ENCODE results near the gene PCDHA11. TPM values are rescaled to one million over a fixed set of nuclear protein-coding genes. Genes with fewer than 3 reads are reported as not detected.
"Not testable (repeated sequence)": the region's sequence is repeated elsewhere in the genome, so short reads cannot be mapped to it uniquely, and the experiment has no call there.

The PCDHA11 gene
- total RNA-seq, 2 donors from 2014 or later = 4.7 to 11.7 TPM

DNA sequence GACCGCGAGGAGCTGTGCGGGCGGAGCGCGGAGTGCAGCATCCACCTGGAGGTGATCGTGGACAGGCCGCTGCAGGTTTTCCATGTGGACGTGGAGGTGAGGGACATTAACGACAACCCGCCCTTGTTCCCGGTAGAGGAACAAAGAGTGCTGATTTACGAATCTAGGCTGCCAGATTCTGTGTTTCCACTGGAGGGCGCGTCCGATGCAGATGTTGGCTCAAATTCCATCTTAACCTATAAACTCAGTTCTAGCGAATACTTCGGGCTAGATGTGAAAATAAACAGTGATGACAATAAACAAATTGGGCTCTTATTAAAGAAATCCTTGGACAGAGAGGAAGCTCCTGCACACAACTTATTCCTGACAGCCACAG lies 40.4 kb upstream of the PCDHA11 start:
- H3K9me3 ChIP-seq (ENCODE audit: control insufficient read depth, low read length) = no peaks in the 10 kb centered on the region
- DNase-seq = no peak
- no peaks in the 10 kb centered on the region for H3K36me3 ChIP-seq (ENCODE audit: control insufficient read depth, insufficient read depth, low read length)
- Mint-ChIP-seq H3K4me3 (peak overlapping the region; percentile 80), H3K36me3 (ENCODE audit: low read depth) (peaks cover 20% of the 10 kb centered on the region), H3K27me3 (ENCODE audit: insufficient read depth) (no peaks in the 10 kb centered on the region), H3K4me1 (peaks cover 10% of the 10 kb centered on the region), H3K27ac (peak overlapping the region; percentile 89), H3K9me3 (peaks cover 11% of the 10 kb centered on the region)
- H3K27ac ChIP-seq (ENCODE audit: low read depth, low read length) = no peak overlapping the region
- no peak overlapping the region for H3K9ac ChIP-seq (ENCODE audit: extremely low read depth, low read length, poor library complexity, severe bottlenecking)
- TF ChIP-seq, protein P1, sequence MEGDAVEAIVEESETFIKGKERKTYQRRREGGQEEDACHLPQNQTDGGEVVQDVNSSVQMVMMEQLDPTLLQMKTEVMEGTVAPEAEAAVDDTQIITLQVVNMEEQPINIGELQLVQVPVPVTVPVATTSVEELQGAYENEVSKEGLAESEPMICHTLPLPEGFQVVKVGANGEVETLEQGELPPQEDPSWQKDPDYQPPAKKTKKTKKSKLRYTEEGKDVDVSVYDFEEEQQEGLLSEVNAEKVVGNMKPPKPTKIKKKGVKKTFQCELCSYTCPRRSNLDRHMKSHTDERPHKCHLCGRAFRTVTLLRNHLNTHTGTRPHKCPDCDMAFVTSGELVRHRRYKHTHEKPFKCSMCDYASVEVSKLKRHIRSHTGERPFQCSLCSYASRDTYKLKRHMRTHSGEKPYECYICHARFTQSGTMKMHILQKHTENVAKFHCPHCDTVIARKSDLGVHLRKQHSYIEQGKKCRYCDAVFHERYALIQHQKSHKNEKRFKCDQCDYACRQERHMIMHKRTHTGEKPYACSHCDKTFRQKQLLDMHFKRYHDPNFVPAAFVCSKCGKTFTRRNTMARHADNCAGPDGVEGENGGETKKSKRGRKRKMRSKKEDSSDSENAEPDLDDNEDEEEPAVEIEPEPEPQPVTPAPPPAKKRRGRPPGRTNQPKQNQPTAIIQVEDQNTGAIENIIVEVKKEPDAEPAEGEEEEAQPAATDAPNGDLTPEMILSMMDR (conservative IDR thresholded peaks at IDR 0.05) = peak; percentile 54
- H3K4me1 ChIP-seq (ENCODE audit: control insufficient read depth, insufficient read depth, low read length) = no peaks in the 10 kb centered on the region
- WGBS, 2 experiments (ENCODE audit: insufficient coverage in 1 of 2, insufficient read length in 1 of 2) = 96 to 97% methylated on average over 12 to 18 of the region's 18 CpGs
- H3K4me3 ChIP-seq (ENCODE audit: low read length) = no peak overlapping the region
- H3K27me3 ChIP-seq (ENCODE audit: control insufficient read depth, insufficient read depth, low read length, poor library complexity, severe bottlenecking) = no peaks in the 10 kb centered on the region

DNA sequence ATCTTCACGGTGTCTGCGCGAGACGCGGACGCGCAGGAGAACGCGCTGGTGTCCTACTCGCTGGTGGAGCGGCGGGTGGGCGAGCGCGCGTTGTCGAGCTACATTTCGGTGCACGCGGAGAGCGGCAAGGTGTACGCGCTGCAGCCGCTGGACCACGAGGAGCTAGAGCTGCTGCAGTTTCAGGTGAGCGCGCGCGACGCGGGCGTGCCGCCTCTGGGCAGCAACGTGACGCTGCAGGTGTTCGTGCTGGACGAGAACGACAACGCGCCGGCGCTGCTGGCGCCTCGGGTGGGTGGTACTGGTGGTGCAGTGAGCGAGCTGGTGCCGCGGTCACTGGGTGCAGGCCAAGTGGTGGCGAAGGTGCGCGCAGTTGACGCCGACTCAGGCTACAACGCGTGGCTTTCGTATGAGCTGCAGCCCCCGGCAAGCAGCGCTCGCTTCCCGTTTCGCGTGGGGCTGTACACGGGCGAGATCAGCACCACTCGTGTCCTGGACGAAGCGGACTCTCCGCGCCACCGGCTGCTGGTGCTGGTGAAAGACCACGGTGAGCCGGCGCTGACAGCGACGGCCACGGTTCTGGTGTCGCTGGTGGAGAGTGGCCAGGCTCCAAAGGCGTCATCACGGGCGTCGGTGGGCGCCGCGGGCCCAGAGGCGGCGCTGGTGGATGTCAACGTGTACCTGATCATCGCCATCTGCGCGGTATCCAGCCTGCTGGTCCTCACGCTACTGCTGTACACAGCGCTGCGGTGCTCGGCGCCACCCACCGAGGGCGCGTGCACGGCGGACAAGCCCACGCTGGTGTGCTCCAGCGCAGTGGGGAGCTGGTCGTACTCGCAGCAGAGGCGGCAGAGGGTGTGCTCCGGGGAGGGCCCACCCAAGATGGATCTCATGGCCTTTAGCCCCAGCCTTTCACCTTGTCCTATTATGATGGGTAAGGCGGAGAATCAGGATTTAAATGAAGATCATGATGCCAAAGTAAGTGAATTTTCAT lies 39.0 kb upstream of the PCDHA11 start:
- not testable (repeated sequence) for H3K36me3 ChIP-seq (ENCODE audit: control insufficient read depth, insufficient read depth, low read length); H3K27ac Mint-ChIP-seq; H3K27me3 Mint-ChIP-seq (ENCODE audit: insufficient read depth); H3K27me3 ChIP-seq (ENCODE audit: control insufficient read depth, insufficient read depth, low read length, poor library complexity, severe bottlenecking); H3K4me3 Mint-ChIP-seq; H3K27ac ChIP-seq (ENCODE audit: low read depth, low read length); H3K4me3 ChIP-seq (ENCODE audit: low read length); DNase-seq; H3K9ac ChIP-seq (ENCODE audit: extremely low read depth, low read length, poor library complexity, severe bottlenecking); H3K4me1 ChIP-seq (ENCODE audit: control insufficient read depth, insufficient read depth, low read length); H3K9me3 ChIP-seq (ENCODE audit: control insufficient read depth, low read length)
- Mint-ChIP-seq H3K36me3 (ENCODE audit: low read depth) (peaks cover 15% of the 10 kb centered on the region), H3K9me3 (peaks cover 12% of the 10 kb centered on the region), H3K4me1 (peaks cover 11% of the 10 kb centered on the region)
- WGBS, 2 experiments (ENCODE audit: insufficient coverage in 1 of 2, insufficient read length in 1 of 2) = 95 to 99% methylated on average over 63 to 105 of the region's 106 CpGs

DNA sequence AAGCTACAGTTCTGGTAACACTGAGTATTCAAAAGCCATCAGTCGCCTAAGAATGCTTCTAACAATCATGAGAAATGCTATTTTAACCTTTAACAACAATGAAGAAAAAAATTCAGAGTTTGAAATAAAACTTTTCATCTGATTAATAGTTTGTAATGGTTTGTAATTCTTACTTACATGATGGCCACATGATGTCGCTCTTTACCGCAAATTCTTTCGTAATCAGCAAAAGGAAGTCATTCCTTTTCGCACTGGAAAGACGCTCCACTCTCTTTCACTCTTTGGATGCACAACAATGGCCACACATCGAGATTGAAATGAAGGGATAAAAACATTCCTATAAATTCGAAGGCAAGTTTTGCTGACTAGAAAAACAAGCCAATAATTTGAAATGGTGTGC lies 34.8 kb upstream of the PCDHA11 start, which contains the start of gene PCDHA7:
Gene PCDHA7, plus strand, starts transcription at position 277 of the 400 bp plus-strand sequence. Its CDS starts 115 bp downstream, at position 392.
- WGBS, 2 experiments (ENCODE audit: insufficient coverage in 1 of 2, insufficient read length in 1 of 2) = 87 to 88% methylated on average over 7 to 8 of the region's 8 CpGs
- no peak within 1 kb of the TSS for H3K4me3 ChIP-seq (ENCODE audit: low read length)
- H3K36me3 Mint-ChIP-seq (ENCODE audit: low read depth) = peaks cover 22% of the 10 kb centered on the region
- no peak for DNase-seq
- H3K9me3 ChIP-seq (ENCODE audit: control insufficient read depth, low read length) = no peaks in the 10 kb centered on the region
- peaks cover 8% of the 10 kb centered on the region for H3K4me1 Mint-ChIP-seq
- TF ChIP-seq, protein P1 (conservative IDR thresholded peaks at IDR 0.05) = peak; percentile 72
- H3K4me3 Mint-ChIP-seq = peak within 1 kb of the TSS; percentile 95
- no peaks in the 10 kb centered on the region for H3K4me1 ChIP-seq (ENCODE audit: control insufficient read depth, insufficient read depth, low read length)
- H3K27ac Mint-ChIP-seq = peak within 1 kb of the TSS; percentile 96
- H3K27me3 ChIP-seq (ENCODE audit: control insufficient read depth, insufficient read depth, low read length, poor library complexity, severe bottlenecking) = no peaks in the 10 kb centered on the region
- peaks cover 13% of the 10 kb centered on the region for H3K9me3 Mint-ChIP-seq
- H3K27ac ChIP-seq (ENCODE audit: low read depth, low read length) = no peak within 1 kb of the TSS
- H3K9ac ChIP-seq (ENCODE audit: extremely low read depth, low read length, poor library complexity, severe bottlenecking) = no peak within 1 kb of the TSS
- H3K36me3 ChIP-seq (ENCODE audit: control insufficient read depth, insufficient read depth, low read length) = no peaks in the 10 kb centered on the region
- no peaks in the 10 kb centered on the region for H3K27me3 Mint-ChIP-seq (ENCODE audit: insufficient read depth)

DNA sequence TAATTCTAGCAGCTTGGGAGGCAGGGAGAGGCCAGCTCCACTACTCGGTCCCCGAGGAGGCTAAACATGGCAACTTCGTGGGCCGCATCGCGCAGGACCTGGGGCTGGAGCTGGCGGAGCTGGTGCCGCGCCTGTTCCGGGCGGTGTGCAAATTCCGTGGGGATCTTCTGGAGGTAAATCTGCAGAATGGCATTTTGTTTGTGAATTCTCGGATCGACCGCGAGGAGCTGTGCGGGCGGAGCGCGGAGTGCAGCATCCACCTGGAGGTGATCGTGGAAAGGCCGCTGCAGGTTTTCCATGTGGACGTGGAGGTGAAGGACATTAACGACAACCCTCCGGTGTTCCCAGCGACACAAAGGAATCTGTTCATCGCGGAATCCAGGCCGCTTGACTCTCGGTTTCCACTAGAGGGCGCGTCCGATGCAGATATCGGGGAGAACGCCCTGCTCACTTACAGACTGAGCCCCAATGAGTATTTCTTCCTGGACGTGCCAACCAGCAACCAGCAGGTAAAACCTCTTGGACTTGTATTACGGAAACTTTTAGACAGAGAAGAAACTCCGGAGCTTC lies 34.2 kb upstream of the PCDHA11 start:
- H3K4me1 Mint-ChIP-seq; H3K27me3 Mint-ChIP-seq (ENCODE audit: insufficient read depth); H3K36me3 ChIP-seq (ENCODE audit: control insufficient read depth, insufficient read depth, low read length); H3K9me3 Mint-ChIP-seq; H3K9ac ChIP-seq (ENCODE audit: extremely low read depth, low read length, poor library complexity, severe bottlenecking); H3K27me3 ChIP-seq (ENCODE audit: control insufficient read depth, insufficient read depth, low read length, poor library complexity, severe bottlenecking); H3K4me1 ChIP-seq (ENCODE audit: control insufficient read depth, insufficient read depth, low read length); DNase-seq; H3K27ac ChIP-seq (ENCODE audit: low read depth, low read length); H3K4me3 ChIP-seq (ENCODE audit: low read length); H3K9me3 ChIP-seq (ENCODE audit: control insufficient read depth, low read length): not testable (repeated sequence)
- WGBS, 2 experiments (ENCODE audit: insufficient coverage in 1 of 2, insufficient read length in 1 of 2) = 95 to 98% methylated on average over 16 to 23 of the region's 38 CpGs
- peak overlapping the region; percentile 96 for H3K27ac Mint-ChIP-seq
- H3K4me3 Mint-ChIP-seq = peak overlapping the region; percentile 95
- peaks cover 17% of the 10 kb centered on the region for H3K36me3 Mint-ChIP-seq (ENCODE audit: low read depth)

Measured in endodermal cell (in vitro differentiated cells).